HFFc6 (cell line): Measurements from ENCODE around the gene INPP4B. TPM values are rescaled to one million over a fixed set of nuclear protein-coding genes. Genes with fewer than 3 reads are reported as not detected.

Source experiments
- DNase-seq: peaks from one replicate; pipeline ENCODE4 v3.0.0-alpha.2; 2018
- H3K27ac Mint-ChIP-seq: 2 replicates; pipeline ENCODE4 v1.8.0; 2020; ENCODE audit warnings: mild to moderate bottlenecking, mixed read lengths
- H3K27me3 Mint-ChIP-seq: 2 replicates; pipeline ENCODE4 v1.8.0; 2021; ENCODE audit warnings: mild to moderate bottlenecking, moderate library complexity, mixed read lengths; ENCODE audit not compliant: insufficient read depth
- H3K36me3 Mint-ChIP-seq: 2 replicates; pipeline ENCODE4 v1.8.0; 2021; ENCODE audit warnings: low read depth, mixed read lengths
- H3K4me1 Mint-ChIP-seq: 2 replicates; pipeline ENCODE4 v1.8.0; 2020; ENCODE audit warnings: low read depth, mixed read lengths
- H3K4me3 Mint-ChIP-seq: 2 replicates; pipeline ENCODE4 v1.8.0; 2020; ENCODE audit warnings: mild to moderate bottlenecking, moderate library complexity, mixed read lengths
- H3K9me3 Mint-ChIP-seq: 2 replicates; pipeline ENCODE4 v1.8.0; 2020; ENCODE audit warnings: mild to moderate bottlenecking, mixed read lengths
- long read RNA-seq: library from polyadenylated mRNA; unstranded; transcript quantifications from one replicate; pipeline ENCODE4 v2.0.0, GENCODE V29; 2019
- total RNA-seq, 6 experiments: library from RNA; stranded (reverse); fragmentation: NEBNext Ultra II Directional; extraction: Animal tissue kit (Norgen Biotek cat#: 25700); gene quantifications; 2 replicates in 1 of 6; 3 replicates in 5 of 6; pipeline ENCODE4 v1.2.3, GENCODE V29; 2021
- TF ChIP-seq, protein P1 (sequence below): fragments of 200-600 bp; sonication (generic); IDR thresholded peaks from 2 replicates; pipeline ENCODE4 v1.5.0; 2021; ENCODE audit warnings: antibody characterized with exemption, mild to moderate bottlenecking

The INPP4B gene
- 10 to 100 TPM; 36.1 to 48.9 (median 40.1) TPM for total RNA-seq
- long read RNA-seq, partial matches to known transcripts = 31 of 55 reads
- long read RNA-seq, other reads (novel, unspliced or antisense) = 23 of 55 reads

DNA sequence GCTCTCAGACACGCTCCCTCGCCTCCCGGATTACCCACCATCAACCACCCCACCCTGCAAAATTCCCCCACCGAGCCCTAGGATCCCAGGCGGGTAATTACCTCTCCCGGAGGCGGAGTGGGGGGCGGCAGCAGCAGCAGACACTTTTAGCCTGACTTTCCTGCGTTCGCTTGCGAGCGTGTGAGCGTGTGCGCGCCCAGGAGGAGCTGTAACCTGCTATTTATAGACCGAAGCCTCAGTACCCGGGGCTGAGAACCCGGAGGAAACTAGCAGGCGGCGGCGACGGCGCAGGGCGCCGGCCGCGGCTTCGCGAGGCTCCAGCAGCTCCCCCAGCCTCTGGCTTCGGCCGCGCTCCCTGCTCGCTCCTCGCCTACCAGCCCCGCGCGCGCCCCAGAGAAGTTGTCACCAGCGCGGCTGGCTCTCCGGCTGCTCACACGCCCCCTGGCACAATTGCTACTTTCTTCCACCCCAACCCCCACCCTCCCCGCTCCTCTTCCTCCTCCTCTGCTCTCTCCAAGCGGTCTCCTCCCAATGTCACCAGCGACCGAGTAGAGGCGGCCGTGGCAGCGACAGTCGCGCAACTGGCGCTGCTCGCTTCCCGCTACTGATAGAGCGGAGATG, at the start of gene INPP4B:
INPP4B (minus strand) TSS at position 194 of the 621 bp plus-strand sequence.
- DNase-seq = peak; percentile 57
- TF ChIP-seq, protein P1, sequence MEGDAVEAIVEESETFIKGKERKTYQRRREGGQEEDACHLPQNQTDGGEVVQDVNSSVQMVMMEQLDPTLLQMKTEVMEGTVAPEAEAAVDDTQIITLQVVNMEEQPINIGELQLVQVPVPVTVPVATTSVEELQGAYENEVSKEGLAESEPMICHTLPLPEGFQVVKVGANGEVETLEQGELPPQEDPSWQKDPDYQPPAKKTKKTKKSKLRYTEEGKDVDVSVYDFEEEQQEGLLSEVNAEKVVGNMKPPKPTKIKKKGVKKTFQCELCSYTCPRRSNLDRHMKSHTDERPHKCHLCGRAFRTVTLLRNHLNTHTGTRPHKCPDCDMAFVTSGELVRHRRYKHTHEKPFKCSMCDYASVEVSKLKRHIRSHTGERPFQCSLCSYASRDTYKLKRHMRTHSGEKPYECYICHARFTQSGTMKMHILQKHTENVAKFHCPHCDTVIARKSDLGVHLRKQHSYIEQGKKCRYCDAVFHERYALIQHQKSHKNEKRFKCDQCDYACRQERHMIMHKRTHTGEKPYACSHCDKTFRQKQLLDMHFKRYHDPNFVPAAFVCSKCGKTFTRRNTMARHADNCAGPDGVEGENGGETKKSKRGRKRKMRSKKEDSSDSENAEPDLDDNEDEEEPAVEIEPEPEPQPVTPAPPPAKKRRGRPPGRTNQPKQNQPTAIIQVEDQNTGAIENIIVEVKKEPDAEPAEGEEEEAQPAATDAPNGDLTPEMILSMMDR = no peak
- H3K4me3 Mint-ChIP-seq = peak within 1 kb of the TSS; percentile 97
- no peaks in the 10 kb centered on the region; the same call in 1 of the 2 replicates for H3K27me3 Mint-ChIP-seq
- peaks cover 35% of the 10 kb centered on the region for H3K4me1 Mint-ChIP-seq
- H3K36me3 Mint-ChIP-seq = no peaks in the 10 kb centered on the region
- peak within 1 kb of the TSS; percentile 81 for H3K27ac Mint-ChIP-seq
- H3K9me3 Mint-ChIP-seq = no peaks in the 10 kb centered on the region

DNA sequence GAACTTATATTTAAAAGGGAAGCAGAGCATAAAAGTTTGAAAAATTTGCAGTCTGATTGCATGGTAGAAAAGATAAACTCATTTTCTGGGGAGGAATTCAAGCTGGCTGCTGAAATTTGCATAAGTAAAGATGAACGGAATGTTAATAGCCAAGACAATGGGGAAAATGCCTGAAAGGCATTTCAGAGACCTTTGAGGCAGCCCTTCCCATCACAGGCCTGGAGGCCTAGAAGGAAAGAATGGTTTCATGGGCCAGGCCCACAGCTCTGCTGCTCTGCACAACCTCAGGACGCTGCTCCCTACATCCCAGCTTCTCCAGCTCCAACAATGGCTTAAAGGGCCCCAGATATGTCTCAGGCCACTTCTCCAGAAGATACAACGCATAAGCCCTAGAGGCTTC, 46.9 kb upstream of the INPP4B start:
- H3K27ac Mint-ChIP-seq = no peak overlapping the region

DNA sequence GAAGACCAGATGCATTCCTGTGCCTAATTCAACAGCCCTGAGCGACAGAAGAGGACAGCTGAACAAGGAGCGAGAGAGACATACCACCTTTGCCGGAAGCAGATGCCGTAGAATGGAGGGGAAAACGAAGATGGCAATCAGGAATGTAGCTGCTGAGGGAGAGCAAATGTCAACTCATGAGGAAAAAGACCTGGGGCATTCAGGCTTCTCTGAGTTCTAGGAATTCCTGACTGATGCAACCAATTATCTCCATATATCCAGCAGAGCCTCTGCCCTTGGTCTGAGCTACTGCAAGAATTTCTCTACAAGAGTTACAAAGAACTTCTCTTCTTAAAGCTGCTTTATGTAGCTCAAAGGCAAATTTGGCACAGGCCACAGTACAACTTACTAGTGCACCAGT, 40.5 kb upstream of the INPP4B start:
- TF ChIP-seq, protein P1 = no peak
- Mint-ChIP-seq H3K27ac (no peak overlapping the region), H3K4me1 (no peaks in the 10 kb centered on the region), H3K4me3 (no peak overlapping the region), H3K36me3 (no peaks in the 10 kb centered on the region), H3K27me3 (peaks cover 4% of the 10 kb centered on the region), H3K9me3 (no peaks in the 10 kb centered on the region)
- DNase-seq = no peak

More for the DNA sequence above, 46.9 kb upstream of the INPP4B start:
- TF ChIP-seq, protein P1 = no peak
- Mint-ChIP-seq H3K27me3 (peaks cover 5% of the 10 kb centered on the region; the same call in 1 of the 2 replicates), H3K9me3 (peaks cover 31% of the 10 kb centered on the region), H3K4me3 (no peak overlapping the region), H3K36me3 (peaks cover 7% of the 10 kb centered on the region; the same call in 1 of the 2 replicates), H3K4me1 (no peaks in the 10 kb centered on the region)
- DNase-seq = no peak

DNA sequence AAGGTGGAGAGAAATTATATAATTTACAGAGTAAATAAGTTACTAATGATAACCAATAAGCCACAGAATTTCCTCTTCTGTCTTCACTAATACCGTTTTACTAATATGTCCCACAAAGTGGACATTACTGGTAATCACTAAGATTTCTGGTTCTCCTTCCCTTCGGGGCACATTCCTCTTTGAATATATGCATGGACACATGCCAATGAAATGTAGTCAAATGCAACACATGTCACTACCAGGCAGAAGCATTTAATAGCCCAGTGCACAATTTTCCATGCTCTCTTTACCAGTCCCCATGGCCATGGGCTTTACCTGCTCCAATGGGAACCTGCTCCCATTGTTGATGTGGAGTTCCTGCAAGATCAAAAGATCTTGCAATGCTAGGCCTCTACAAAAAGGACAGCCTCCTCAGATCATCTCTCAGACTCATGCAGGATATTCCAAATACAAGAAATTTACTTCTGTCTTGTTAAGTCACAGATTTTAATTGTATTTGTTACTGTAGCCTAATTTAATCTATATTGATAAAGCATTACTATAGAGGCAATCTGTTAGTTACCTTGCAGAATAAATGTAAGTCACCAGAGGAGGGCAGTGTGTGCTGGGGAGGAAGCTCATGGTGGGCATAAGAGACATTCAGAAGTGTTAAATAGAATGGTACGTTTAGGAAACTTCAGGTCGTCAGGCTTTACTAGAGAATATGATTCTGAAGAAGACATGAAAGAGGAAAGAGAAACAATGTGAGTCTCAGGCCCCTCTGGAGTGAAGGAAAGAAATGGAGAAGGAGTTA, 37.1 kb upstream of the INPP4B start:
- DNase-seq = no peak
- Mint-ChIP-seq H3K27me3 (peaks cover 4% of the 10 kb centered on the region), H3K9me3 (no peaks in the 10 kb centered on the region), H3K4me3 (no peak overlapping the region), H3K36me3 (no peaks in the 10 kb centered on the region), H3K4me1 (no peaks in the 10 kb centered on the region), H3K27ac (no peak overlapping the region)
- TF ChIP-seq, protein P1 = peak; percentile 69; the same call in 1 of the 2 replicates

DNA sequence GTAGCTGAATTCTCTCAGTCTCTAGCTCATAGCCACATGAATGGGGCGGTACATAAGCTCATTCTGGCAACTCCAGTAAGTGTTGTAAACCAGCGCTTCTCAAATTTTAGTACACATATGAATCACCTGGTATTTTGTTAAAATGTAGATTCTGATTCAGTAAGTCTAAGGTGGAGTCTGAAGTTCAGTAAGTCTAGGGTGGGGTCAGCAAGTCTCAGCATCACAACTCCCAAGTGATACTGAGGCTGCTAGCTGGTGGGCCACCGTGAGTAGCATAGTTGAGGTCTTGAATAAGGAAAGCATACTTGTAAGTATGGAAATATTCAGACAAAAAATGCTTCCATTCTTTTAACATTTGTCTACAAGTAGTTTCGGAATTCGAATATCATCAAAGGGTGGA, 36.1 kb upstream of the INPP4B start:
- no peak overlapping the region for H3K4me3 Mint-ChIP-seq
- DNase-seq = no peak
- peaks cover 8% of the 10 kb centered on the region for H3K27me3 Mint-ChIP-seq
- no peaks in the 10 kb centered on the region for H3K9me3 Mint-ChIP-seq
- H3K27ac Mint-ChIP-seq = no peak overlapping the region
- H3K36me3 Mint-ChIP-seq = no peaks in the 10 kb centered on the region
- TF ChIP-seq, protein P1 = no peak
- no peaks in the 10 kb centered on the region for H3K4me1 Mint-ChIP-seq
